ENCODE data around the gene CYP4V2.
"Not testable (repeated sequence)": the region's sequence is repeated elsewhere in the genome, so short reads cannot be mapped to it uniquely, and the experiment has no call there.

CYP4V2 gene

DNA sequence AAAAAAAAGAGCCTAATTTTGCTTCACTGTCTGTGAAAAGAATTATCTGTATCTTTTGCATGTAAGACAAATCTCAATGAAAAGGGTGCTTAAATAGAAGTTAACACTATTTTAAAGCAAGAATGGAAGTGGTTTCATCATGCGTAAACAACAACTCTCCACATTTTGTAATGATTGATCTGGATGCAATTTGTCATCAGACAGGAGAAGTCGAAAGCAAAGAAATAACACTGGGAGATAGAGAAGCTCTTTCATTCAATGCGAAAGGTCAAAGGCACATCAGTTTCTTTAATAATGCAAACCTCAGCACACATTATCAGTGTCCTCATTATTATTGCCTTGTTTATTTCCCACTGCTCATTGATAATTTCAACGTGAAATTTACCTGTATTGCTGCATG, 44.8 kb downstream of the CYP4V2 start:
- no peak for DNase-seq

DNA sequence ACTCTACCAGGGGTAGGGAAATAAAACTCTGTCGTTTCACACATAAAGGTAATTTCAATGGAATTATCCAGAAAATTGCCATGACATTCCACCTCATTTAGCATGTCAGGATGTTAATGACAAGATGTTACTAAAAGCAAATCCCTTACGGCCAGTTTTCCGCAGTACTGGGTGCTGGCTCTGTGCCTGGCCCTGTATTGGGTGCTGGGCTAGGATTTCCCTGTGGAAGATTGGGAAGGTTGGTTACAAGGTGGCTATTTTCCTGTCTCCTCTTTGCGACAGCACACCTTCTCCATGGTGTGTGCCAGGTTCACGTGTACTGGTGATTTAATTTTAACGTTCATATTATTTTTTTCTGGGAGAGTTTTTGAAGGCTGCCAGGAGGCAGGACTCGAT, 49.1 kb downstream of the CYP4V2 start:
- no peak for DNase-seq

DNA sequence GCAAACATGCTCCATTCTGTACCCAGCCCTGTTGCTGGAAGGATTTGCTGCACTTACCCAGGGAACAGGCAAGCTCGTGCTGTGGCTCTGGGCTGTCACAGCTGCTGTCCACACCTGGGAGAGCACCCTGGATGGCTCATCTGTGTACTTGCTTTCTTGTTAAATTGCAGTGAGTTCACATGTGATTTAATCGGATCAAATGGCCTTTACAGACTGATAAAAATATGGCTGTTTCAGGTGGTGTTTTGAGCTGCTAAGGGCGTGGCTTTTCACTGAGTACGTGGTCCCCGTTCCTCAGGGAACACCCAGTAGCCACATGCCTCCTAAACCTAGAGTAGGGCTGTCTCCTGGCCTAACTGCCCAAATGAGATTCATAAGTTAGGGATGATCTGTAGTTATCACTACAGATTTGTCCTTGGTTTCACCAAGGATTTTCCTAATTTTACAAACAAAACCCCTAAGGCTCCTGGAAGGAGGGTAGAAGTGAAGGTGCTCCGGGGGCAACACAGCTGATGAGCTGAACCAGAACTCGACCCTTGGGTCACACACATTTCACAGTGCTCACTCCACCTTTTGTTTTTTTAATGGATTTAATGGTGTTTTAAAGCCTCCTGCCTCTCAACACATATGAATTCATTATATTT, 49.6 kb downstream of the CYP4V2 start:
- DNase-seq = no peak

DNA sequence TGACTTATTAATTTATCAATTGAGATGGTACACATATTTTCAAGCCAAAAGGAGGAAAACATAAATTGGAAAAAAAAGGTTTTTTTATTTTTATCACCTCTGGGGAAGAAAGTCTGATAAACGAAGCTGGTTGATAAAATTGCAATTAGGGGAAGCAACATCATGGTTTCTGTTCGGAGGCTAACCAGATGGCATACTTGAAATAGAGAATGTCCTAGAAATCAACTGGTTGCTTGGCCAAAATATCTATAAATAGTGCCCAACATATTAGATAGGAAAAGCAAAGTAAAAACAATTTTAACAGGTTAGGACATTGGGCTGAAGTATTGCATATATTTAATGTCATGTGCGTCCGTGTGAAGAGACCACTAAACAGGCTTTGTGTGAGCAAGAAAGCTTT, 50.2 kb downstream of the CYP4V2 start:
- DNase-seq = no peak

DNA sequence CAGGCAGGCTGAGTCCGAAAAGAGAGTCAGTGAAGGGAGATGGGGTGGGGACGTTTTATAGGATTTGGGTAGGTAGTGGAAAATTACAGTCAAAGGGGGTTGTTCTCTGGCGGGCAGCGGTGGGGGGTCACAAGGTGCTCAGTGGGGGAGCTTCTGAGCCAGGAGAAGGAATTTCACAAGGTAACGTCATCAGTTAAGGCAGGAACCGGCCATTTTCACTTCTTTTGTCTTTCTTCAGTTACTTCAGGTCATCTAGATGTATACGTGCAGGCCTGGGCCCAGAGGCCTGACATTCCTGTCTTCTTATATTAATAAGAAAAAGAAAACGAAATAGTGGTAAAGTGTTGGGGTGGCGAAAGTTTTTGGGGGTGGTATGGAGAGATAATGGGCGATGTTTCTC, 50.7 kb downstream of the CYP4V2 start:
- not testable (repeated sequence) for DNase-seq

DNA sequence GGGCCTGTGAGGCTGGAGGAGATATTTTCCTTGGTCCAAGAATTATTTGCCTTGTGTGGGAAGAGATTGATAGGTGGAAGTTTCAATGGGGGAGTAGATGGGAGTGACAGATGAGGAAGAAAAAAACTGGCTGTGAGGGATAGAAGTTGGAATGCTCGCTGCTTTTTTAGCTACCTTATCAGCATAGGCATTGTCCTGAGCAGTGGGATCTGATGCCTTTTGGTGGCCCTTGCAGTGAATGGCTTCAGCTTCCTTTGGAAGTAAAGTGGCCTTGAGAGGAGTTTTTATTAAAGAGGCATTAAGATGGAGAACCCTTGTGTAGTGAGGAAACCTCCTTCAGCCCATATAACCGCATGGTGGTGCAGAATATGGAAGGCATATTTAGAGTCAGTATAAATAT, 52.0 kb downstream of the CYP4V2 start:
- DNase-seq = no peak

DNA sequence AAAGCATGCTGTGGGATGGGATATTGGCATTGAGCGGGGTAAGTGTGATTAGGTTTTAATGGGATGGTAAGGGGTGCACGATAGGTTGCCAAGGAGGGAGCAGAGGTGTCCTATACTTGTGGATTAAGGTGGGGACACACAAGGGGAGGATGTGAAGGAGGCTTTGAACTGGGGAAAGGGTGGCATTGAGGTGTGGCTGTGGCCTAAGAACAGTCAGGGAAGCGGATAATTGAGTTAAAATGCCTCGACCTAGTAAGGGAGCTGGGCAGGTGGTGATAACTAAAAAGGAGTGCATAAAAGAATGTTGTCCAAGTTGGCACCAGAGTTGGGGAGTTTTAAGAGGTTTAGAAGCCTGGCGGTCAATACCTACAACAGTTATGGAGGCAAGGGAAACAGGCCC, 53.5 kb downstream of the CYP4V2 start:
- DNase-seq = no peak

DNA sequence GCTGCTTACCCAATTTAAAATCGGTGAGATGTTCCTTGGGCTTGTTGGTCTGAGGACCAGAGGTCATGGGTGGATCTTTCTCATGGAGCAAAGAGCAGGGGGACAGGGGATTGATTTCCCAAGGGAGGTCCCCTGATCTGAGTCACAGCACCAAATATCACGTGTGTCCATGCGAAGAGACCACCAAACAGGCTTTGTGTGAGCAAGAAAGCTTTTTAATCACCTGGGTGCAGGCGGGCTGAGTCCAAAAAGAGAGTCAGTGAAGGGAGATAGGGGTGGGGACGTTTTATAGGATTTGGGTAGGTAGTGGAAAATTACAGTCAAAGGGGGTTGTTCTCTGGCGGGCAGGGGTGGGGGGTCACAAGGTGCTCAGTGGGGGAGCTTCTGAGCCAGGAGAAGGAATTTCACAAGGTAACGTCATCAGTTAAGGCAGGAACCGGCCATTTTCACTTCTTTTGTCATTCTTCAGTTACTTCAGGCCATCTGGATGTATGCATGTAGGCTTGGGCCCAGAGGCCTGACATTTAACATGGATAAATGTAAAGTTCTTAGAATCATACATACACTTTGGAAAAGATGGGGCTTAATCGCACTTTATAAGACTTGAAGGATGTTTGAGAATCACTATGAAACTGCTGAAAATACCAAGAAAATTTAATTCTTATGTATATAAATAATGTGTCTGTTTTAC, 55.8 kb downstream of the CYP4V2 start:
- DNase-seq = not testable (repeated sequence)

DNA sequence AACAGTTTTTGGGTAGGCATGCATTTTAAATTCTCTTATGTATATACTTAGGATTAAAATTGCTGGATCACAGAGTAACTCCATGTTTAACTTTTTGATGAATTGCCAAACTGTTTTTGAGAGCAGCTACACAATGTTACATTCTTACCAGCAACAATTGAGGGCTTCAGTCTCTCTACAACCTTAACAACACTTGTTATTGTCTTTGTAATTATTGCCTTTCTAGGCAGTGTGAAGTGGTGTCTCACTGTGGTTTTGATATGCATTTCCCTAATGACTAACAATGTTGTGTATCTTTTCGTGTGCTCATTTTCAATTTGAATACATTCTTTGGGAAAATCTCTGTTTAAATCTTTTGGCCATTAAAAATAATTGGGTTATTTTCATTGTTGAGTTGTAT, 57.3 kb downstream of the CYP4V2 start:
- no peak for DNase-seq

DNA sequence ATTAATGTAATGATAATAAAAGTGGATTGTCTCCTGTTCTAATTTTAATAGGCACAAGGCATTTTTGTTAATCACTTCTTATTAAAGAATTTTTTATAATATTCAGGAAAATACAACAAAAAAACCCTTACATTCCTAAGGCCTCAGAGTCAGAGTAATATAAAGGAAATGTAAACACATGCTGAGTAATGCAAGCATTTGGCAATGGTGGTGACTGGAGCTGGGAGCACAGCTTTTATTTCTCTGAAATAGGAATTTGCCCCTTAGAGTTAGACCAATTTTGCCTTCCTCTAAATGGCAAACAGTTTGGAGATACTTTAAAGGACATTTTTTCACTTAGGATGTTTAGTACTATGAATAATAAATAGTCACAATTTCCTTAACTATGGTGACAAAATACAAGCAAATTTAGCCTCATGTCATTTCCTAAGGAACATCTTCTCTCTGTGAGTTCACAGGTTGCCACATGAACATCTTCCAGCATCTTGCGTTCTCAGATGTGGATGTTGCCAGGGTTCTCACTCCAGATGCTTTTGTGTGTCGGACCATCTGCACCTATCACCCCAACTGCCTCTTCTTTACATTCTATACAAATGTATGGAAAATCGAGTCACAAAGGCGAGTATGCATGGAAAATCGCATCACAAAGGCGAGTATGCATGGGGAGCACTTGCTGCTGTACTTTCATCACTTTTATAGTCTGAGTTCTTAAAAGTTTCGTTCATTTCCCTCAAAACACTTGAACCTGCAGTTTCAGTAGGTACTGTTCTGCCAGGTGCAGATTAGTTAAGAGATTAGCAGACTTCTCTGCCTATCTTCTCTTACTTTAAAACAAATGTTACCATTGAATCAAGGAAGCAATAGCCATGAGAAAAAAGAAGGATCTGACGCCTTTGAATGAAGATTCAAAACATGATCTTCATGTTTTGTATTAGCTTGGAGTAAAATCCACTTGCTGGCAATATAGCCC, 58.7 kb downstream of the CYP4V2 start:
- no peak for DNase-seq

DNA sequence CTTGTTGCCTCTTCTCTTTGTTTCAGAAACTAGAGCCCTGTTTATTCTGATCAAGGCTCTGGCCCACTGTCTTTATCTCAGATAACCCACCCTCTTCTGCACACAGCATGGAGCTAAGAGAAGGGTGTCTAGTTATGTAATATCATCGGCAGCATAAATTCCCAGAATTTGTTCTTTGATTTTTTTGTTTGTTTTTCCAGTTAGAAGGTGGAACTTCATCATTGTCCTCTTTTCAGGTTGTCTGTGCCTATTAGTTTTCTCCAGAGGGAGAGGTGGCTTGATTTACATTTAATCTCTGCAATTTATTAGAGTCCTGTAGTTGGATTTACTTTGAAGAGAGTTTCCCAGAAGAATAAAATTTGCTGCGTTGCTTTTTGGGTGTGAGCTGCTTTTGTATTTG, 59.4 kb downstream of the CYP4V2 start:
- DNase-seq = no peak

DNA sequence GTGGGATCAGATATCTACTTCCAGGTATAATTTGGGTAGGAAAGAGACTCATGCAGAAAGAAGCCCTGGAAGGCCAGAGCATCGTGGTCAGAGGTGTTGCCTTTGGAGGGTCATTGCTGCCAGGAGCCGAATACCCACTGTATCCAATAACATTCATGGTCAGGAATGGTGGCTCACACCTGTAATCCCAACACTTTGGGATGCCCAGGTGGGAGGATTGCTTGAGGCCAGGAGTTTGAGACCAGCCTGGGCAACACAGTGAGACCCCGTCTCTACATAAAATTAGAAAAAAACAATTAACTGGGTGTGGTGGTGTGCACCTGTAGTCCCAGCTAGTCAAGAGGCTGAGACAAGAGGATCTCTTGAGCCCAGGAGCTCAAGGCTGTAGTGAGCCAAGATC, 63.8 kb downstream of the CYP4V2 start:
- DNase-seq = no peak

DNA sequence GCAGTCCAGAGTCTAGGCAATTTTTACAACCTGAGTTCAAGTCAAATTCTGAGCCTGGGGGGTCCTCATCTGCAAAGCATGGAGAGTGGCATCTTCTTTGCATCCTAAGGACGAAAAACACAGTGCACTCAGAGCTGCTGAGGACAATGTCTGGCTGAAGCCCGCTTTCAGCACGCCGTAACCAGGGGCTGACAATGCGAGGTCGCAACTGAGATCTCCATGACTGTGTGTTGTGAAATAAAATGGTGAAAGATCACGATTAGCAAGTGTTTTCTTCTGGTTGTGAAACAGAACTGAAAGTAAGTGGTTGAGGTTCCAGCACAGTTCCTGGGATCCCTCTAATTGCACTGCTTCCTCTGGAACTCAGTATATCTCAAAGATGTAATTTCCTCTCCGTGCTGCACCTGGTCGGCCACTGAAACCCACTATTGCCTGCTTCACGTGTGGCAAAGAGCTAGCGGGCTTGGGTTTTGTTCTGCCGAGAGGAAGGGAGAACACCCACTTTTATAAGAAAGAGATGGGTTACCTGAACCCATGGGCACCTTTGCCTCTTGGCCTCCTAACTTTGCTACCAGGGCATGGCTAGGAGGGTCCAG, 66.9 kb downstream of the CYP4V2 start:
- no peak for DNase-seq

DNA sequence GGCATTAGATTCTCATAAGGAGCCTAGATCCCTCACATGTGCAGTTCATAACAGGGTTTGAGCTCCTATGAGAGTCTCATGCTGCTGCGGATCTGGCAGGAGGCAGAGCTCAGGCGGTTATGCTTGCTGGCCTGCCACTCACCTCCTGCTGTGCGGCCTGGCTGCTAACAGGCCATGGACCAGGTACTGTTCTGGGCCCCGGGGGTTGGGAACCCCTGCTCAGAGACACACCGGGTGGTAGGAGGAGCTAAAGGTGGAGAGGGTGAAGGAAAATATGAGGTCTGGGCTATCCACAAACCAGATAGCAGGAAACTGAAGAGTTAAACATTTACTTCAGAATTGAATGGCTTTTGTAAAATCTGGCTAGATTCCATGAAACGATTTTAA, 68.7 kb downstream of the CYP4V2 start:
- no peak for DNase-seq
